ENCODE results near the gene ARRDC3.
"Not testable (repeated sequence)": the region's sequence is repeated elsewhere in the genome, so short reads cannot be mapped to it uniquely, and the experiment has no call there.

The ARRDC3 gene

GRCh38 chr5:91359962-91360609 is 23.0 kb downstream of the ARRDC3 start:
- no peak for DNase-seq

GRCh38 chr5:91357806-91358205 is 25.3 kb downstream of the ARRDC3 start:
- DNase-seq, result no peak

GRCh38 chr5:91357012-91357634 is 26.0 kb downstream of the ARRDC3 start:
- no peak for DNase-seq

GRCh38 chr5:91354867-91355266 is 28.2 kb downstream of the ARRDC3 start:
- DNase-seq, result not testable (repeated sequence)

GRCh38 chr5:91352831-91353695 is 30.1 kb downstream of the ARRDC3 start:
- DNase-seq, result no peak

GRCh38 chr5:91345461-91345860 is 37.7 kb downstream of the ARRDC3 start:
- DNase-seq, result no peak

GRCh38 chr5:91344661-91345200 is 38.4 kb downstream of the ARRDC3 start:
- DNase-seq, result not testable (repeated sequence)

GRCh38 chr5:91343916-91344315 is 39.2 kb downstream of the ARRDC3 start:
- DNase-seq, result no peak

GRCh38 chr5:91342931-91343330 is 40.2 kb downstream of the ARRDC3 start:
- DNase-seq, result not testable (repeated sequence)

GRCh38 chr5:91341154-91341553 is 42.0 kb downstream of the ARRDC3 start:
- DNase-seq, result no peak

- no peak for DNase-seq
Measured at GRCh38 chr5:91340532-91340931, 42.6 kb downstream of the ARRDC3 start.

GRCh38 chr5:91339063-91339705 is 43.9 kb downstream of the ARRDC3 start:
- no peak for DNase-seq

- DNase-seq, result no peak
Measured at GRCh38 chr5:91332267-91333045, 50.7 kb downstream of the ARRDC3 start.

GRCh38 chr5:91331705-91332104 is 51.4 kb downstream of the ARRDC3 start:
- DNase-seq, result no peak

- no peak for DNase-seq
Measured at GRCh38 chr5:91329283-91329682, 53.8 kb downstream of the ARRDC3 start.

GRCh38 chr5:91328743-91329142 is 54.4 kb downstream of the ARRDC3 start:
- DNase-seq, result no peak

GRCh38 chr5:91322981-91323380 is 60.1 kb downstream of the ARRDC3 start:
- DNase-seq, result not testable (repeated sequence)

GRCh38 chr5:91319667-91320066 is 63.5 kb downstream of the ARRDC3 start:
- DNase-seq, result no peak

- no peak for DNase-seq
Measured at GRCh38 chr5:91318724-91319123, 64.4 kb downstream of the ARRDC3 start.

All from NCI-H1092 treated with DMSO at 0.1 percent for 48 hours (cell line).